ENCODE results near the gene CELF5.

CELF5 gene

GRCh38 chr19:3268763-3269162, 44.3 kb downstream of the CELF5 start:
- Mint-ChIP-seq H3K9me3 (no peaks in the 10 kb centered on the region), H3K27ac (no peak overlapping the region), H3K27me3 (peaks cover 21% of the 10 kb centered on the region), H3K36me3 (no peaks in the 10 kb centered on the region), H3K4me1 (no peaks in the 10 kb centered on the region), H3K4me3 (no peak overlapping the region)

GRCh38 chr19:3269916-3270671, 45.6 kb downstream of the CELF5 start:
- Mint-ChIP-seq H3K27ac (no peak overlapping the region), H3K9me3 (no peaks in the 10 kb centered on the region), H3K27me3 (peaks cover 21% of the 10 kb centered on the region), H3K4me3 (no peak overlapping the region), H3K4me1 (peaks cover 6% of the 10 kb centered on the region), H3K36me3 (no peaks in the 10 kb centered on the region)

DNA sequence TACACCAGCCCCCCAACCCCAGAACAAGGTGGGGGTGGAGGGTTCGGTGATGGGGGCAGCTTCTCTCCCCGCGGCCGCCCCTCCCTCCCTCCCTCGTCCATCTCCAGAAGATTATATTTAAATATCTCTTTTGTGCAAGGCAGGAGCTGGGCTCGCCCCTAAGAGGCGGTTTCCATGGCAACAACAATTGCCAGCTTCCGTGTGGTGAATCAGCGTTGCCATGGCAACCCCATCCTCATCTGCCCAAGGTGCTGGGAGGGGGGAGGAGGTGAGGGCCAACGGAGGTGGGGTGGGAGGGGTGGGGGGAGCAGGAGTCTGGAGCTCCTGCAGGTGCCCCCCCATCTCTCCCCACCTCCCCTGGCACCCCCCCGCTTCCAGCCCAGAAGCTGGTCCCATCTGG, 46.4 kb downstream of the CELF5 start:
- peaks cover 9% of the 10 kb centered on the region for H3K4me1 Mint-ChIP-seq
- H3K9me3 Mint-ChIP-seq: no peaks in the 10 kb centered on the region
- H3K27ac Mint-ChIP-seq: no peak overlapping the region
- no peaks in the 10 kb centered on the region for H3K36me3 Mint-ChIP-seq
- H3K27me3 Mint-ChIP-seq: peaks cover 21% of the 10 kb centered on the region
- H3K4me3 Mint-ChIP-seq: no peak overlapping the region

- peaks cover 21% of the 10 kb centered on the region for H3K27me3 Mint-ChIP-seq
- H3K9me3 Mint-ChIP-seq: no peaks in the 10 kb centered on the region
- no peak overlapping the region for H3K27ac Mint-ChIP-seq
- no peak overlapping the region for H3K4me3 Mint-ChIP-seq
- no peaks in the 10 kb centered on the region for H3K36me3 Mint-ChIP-seq
- H3K4me1 Mint-ChIP-seq: peaks cover 12% of the 10 kb centered on the region
These were observed 48.0 kb downstream of the CELF5 start for GRCh38 chr19:3272401-3272931.

DNA sequence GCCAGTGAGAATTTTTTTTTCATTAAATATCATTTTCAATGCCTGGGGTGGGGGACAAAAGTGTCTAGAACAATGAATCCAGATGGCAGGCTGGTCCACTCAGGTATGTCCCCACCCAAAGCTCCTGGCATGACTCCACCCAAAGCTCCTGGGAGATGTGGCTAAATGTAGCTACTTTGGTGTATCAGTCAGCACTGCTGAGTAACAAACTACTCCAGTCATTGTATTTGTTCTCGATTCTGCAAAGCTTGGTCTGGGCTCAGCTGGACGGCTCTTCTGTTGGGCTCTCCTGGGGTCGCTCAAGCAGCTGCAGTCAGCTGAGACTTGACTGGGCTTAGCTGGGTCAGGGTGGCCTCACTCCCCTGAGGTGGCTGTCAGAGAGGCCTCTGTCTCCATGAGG, 48.5 kb downstream of the CELF5 start:
- Mint-ChIP-seq H3K4me1 (peaks cover 12% of the 10 kb centered on the region), H3K4me3 (no peak overlapping the region), H3K27me3 (peaks cover 21% of the 10 kb centered on the region), H3K36me3 (no peaks in the 10 kb centered on the region), H3K9me3 (no peaks in the 10 kb centered on the region), H3K27ac (no peak overlapping the region)

- no peak overlapping the region for H3K27ac Mint-ChIP-seq
- peaks cover 15% of the 10 kb centered on the region for H3K27me3 Mint-ChIP-seq
- H3K9me3 Mint-ChIP-seq: no peaks in the 10 kb centered on the region
- no peaks in the 10 kb centered on the region for H3K36me3 Mint-ChIP-seq
- H3K4me1 Mint-ChIP-seq: peaks cover 12% of the 10 kb centered on the region
- peak overlapping the region; percentile 87 for H3K4me3 Mint-ChIP-seq
These were observed 49.9 kb downstream of the CELF5 start for GRCh38 chr19:3274245-3274941.

DNA sequence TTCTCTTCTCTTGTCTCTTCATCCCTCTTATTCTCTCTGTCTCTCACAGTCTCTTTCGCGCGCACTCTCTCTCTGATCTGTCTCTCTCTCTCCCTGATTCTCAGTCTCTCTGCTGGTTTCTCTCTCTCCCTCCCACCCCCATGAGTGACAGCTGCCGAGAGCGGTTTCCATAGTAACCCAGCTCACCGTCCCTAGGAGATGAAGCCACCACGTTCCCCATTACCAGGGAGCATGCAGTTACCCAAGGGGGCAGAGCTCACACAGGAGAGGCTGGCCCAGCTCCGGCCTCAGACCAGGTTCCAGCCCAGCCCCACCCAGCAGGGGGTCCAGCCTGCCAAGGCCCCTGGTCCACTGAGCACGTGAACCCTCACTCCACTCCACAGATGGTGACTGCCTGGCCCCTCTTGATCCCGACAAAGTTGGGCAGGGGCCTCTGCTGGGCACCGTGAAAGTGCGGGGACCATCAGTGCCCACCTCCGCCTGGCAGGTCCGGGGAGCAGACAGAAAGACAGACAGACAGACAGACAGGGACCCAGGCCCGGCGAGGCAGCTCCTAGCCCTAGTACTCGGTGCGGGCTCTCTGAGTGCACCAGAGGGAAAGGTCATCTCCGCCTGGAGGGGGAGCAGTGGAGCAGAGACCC, 50.6 kb downstream of the CELF5 start:
- Mint-ChIP-seq H3K27me3 (peaks cover 8% of the 10 kb centered on the region), H3K9me3 (no peaks in the 10 kb centered on the region), H3K4me1 (peaks cover 12% of the 10 kb centered on the region), H3K4me3 (peak overlapping the region; percentile 87), H3K36me3 (no peaks in the 10 kb centered on the region), H3K27ac (peak overlapping the region; percentile 60)

DNA sequence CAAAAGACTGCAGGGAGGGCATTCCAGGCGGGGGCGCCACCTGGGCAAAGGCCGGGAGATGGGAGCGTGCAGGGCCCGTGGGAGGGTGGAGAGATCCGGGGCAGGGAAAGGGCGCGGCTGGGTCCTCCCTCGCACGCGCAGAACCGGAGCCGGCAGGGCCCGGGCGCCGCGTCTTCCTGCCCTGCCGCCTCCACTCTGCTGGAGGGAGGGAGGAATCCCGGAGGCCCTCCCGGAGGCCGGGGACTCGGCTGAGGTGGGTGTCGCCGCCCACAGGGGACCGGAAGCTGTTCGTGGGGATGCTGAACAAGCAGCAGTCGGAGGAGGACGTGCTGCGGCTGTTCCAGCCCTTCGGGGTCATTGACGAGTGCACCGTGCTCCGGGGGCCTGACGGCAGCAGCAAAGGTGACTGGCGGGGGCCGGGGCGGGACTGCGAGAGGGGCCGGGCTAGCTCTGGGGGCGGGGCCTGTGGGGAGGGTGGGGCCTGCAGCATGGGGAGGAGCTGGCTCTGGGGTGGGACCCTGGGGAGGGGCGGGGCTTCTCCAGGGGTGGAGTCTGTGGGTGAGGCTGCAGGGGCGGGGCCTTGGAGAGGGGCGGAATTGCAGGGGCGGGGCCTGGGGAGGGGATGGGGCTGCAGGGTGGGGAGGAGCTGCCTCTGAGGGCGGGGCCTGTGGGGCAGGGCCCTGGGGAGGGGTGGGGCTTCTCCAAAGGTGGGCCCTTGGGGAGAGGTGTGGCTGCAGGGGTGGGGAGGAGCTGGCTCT, 51.3 kb downstream of the CELF5 start:
- no peaks in the 10 kb centered on the region for H3K36me3 Mint-ChIP-seq
- H3K4me1 Mint-ChIP-seq: peaks cover 12% of the 10 kb centered on the region
- no peaks in the 10 kb centered on the region for H3K9me3 Mint-ChIP-seq
- H3K27ac Mint-ChIP-seq: peak overlapping the region; percentile 60
- peak overlapping the region; percentile 87 for H3K4me3 Mint-ChIP-seq
- peaks cover 7% of the 10 kb centered on the region for H3K27me3 Mint-ChIP-seq

- H3K9me3 Mint-ChIP-seq: no peaks in the 10 kb centered on the region
- no peak overlapping the region for H3K27ac Mint-ChIP-seq
- peaks cover 12% of the 10 kb centered on the region for H3K4me1 Mint-ChIP-seq
- H3K4me3 Mint-ChIP-seq: peak overlapping the region; percentile 19
- H3K27me3 Mint-ChIP-seq: peaks cover 5% of the 10 kb centered on the region
- H3K36me3 Mint-ChIP-seq: no peaks in the 10 kb centered on the region
These were observed 51.9 kb downstream of the CELF5 start for GRCh38 chr19:3276341-3276799.

- Mint-ChIP-seq H3K27me3 (no peaks in the 10 kb centered on the region), H3K27ac (peak overlapping the region; percentile 52), H3K36me3 (no peaks in the 10 kb centered on the region), H3K9me3 (no peaks in the 10 kb centered on the region), H3K4me3 (peak overlapping the region; percentile 12), H3K4me1 (peaks cover 12% of the 10 kb centered on the region)
These were observed 53.2 kb downstream of the CELF5 start for GRCh38 chr19:3277649-3278048.

DNA sequence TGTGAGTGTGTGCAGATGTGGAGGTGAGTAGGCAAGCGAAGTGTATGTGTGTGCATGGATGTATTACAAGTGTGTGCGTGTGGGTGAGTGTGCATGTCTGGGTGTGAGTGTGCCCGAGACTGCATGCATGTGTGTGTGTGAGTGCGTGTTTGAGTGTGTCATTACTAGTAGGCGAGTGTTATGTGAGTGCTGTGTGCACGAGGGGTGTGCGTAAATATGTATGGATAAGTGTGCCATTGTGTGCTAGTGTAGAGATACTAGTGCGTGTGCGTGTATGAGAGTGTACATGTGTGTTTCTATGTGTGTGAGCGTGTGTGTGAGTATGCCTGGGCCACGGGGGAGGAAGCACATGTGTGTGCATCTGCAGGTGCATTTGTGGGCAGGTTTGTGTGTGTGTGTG, 53.8 kb downstream of the CELF5 start:
- H3K4me1 Mint-ChIP-seq: peaks cover 12% of the 10 kb centered on the region
- peak overlapping the region; percentile 9 for H3K27ac Mint-ChIP-seq
- H3K36me3 Mint-ChIP-seq: no peaks in the 10 kb centered on the region
- no peak overlapping the region for H3K4me3 Mint-ChIP-seq
- H3K27me3 Mint-ChIP-seq: no peaks in the 10 kb centered on the region
- no peaks in the 10 kb centered on the region for H3K9me3 Mint-ChIP-seq

DNA sequence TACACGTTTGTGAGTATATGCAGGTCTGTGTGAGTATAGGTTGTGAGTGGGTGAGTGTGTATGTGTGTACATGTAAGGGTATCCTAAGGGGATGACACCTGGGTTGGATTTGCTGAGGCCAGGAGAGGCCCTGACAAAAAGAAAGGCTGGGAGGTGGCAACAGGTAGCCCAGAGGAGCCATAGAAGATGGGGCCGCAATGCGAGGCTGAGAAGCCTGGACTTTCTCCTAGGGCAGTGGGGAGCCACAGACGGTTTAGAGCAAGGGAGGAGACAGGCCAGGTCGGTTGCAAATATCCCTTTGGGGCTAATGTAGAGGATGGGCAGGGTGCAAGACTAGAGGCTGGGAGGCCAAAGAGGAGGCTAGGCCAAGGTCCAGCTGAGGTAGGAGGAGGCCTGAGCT, 54.3 kb downstream of the CELF5 start:
- no peaks in the 10 kb centered on the region for H3K9me3 Mint-ChIP-seq
- no peak overlapping the region for H3K4me3 Mint-ChIP-seq
- H3K27me3 Mint-ChIP-seq: no peaks in the 10 kb centered on the region
- H3K27ac Mint-ChIP-seq: no peak overlapping the region
- H3K36me3 Mint-ChIP-seq: no peaks in the 10 kb centered on the region
- H3K4me1 Mint-ChIP-seq: peaks cover 12% of the 10 kb centered on the region

DNA sequence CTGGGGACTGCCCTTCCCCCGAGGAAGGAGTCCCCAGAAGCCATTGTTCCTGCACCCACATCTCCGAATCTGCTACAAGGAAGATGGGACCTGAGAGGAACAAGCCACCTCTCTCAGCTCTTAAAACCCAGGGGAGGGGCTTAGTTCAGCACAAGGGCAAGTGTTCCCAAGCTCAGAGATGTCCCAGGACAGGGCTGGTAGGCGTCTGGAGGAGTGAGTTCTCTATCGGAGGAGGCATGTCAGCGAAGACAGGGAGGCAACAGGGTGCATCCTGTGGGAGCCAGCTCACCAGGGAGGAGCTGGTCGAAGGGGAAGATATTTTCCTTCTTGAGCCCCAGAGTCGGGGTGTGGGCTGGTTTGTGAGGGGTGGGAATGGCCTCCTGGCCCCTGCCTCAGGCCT, 54.8 kb downstream of the CELF5 start:
- Mint-ChIP-seq H3K4me3 (no peak overlapping the region), H3K36me3 (no peaks in the 10 kb centered on the region), H3K9me3 (no peaks in the 10 kb centered on the region), H3K4me1 (peaks cover 16% of the 10 kb centered on the region), H3K27ac (no peak overlapping the region), H3K27me3 (peaks cover 2% of the 10 kb centered on the region)

GRCh38 chr19:3281026-3281425, 56.6 kb downstream of the CELF5 start:
- H3K27me3 Mint-ChIP-seq: peaks cover 2% of the 10 kb centered on the region
- H3K27ac Mint-ChIP-seq: no peak overlapping the region
- H3K9me3 Mint-ChIP-seq: no peaks in the 10 kb centered on the region
- no peak overlapping the region for H3K4me3 Mint-ChIP-seq
- H3K4me1 Mint-ChIP-seq: peaks cover 10% of the 10 kb centered on the region
- no peaks in the 10 kb centered on the region for H3K36me3 Mint-ChIP-seq

DNA sequence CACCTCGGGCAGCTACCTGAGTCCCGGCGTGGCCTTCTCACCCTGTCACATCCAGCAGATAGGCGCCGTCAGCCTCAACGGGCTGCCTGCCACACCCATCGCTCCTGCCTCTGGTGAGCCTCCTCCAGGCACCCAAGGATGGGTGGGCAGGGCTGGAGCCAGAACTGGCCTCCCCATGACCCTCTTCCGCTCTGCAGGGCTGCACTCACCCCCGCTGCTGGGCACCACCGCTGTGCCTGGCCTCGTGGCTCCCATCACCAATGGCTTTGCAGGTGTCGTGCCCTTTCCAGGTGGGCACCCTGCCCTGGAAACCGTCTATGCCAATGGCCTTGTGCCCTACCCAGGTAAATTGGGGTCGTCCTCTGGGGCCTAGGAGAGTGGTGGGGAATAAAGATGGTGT, 57.7 kb downstream of the CELF5 start:
- H3K4me3 Mint-ChIP-seq: no peak overlapping the region
- no peaks in the 10 kb centered on the region for H3K36me3 Mint-ChIP-seq
- peaks cover 4% of the 10 kb centered on the region for H3K27me3 Mint-ChIP-seq
- H3K27ac Mint-ChIP-seq: peak overlapping the region; percentile 6
- no peaks in the 10 kb centered on the region for H3K9me3 Mint-ChIP-seq
- H3K4me1 Mint-ChIP-seq: peaks cover 7% of the 10 kb centered on the region
